ENCODE results near the gene GNMT.

GNMT gene

GRCh38 chr6:42973926-42974325 is 13.4 kb downstream of the GNMT start:
- no peak overlapping the region for H3K4me3 ChIP-seq
- DNase-seq (ENCODE audit: low spot score) = no peak
- no peak for TF ChIP-seq CTCF (IDR thresholded peaks at IDR 0.05)
- no peak overlapping the region for H3K27ac ChIP-seq

GRCh38 chr6:42974919-42975505 is 14.5 kb downstream of the GNMT start:
- no peak overlapping the region for H3K27ac ChIP-seq
- DNase-seq (ENCODE audit: low spot score) = no peak
- no peak overlapping the region for H3K4me3 ChIP-seq
- no peak for TF ChIP-seq CTCF (IDR thresholded peaks at IDR 0.05)

GRCh38 chr6:42978487-42978838 is 17.9 kb downstream of the GNMT start:
- no peak for DNase-seq (ENCODE audit: low spot score)
- H3K4me3 ChIP-seq = peak overlapping the region; percentile 87
- H3K27ac ChIP-seq = peak overlapping the region; percentile 70 to 87
- no peak for TF ChIP-seq CTCF (IDR thresholded peaks at IDR 0.05)

GRCh38 chr6:42978839-42979522 is 18.4 kb downstream of the GNMT start, which contains the start of gene PEX6:
Gene PEX6 (minus strand): TSS chr6:42979181. CDS start chr6:42979150, 31 bp downstream.
- peak within 1 kb of the TSS; percentile 70 to 87 for H3K27ac ChIP-seq
- DNase-seq (ENCODE audit: low spot score) = peak; percentile 92
- no peak for TF ChIP-seq CTCF (IDR thresholded peaks at IDR 0.05)
- H3K4me3 ChIP-seq = peak within 1 kb of the TSS; percentile 87

GRCh38 chr6:42979523-42980177 is 19.1 kb downstream of the GNMT start:
- Histone ChIP-seq H3K27ac (peak overlapping the region; percentile 70 to 87), H3K4me3 (peak overlapping the region; percentile 87)
- DNase-seq (ENCODE audit: low spot score) = no peak
- no peak for TF ChIP-seq CTCF (IDR thresholded peaks at IDR 0.05)

GRCh38 chr6:42981836-42982235 is 21.3 kb downstream of the GNMT start:
- Histone ChIP-seq H3K4me3 (no peak overlapping the region), H3K27ac (no peak overlapping the region)
- no peak for TF ChIP-seq CTCF (IDR thresholded peaks at IDR 0.05)
- DNase-seq (ENCODE audit: low spot score) = no peak

All from coronary artery (tissue), 2 donors.